Activated CD8-positive, alpha-beta T cell treated with anti-CD3 and anti-CD28 coated beads, Interleukin-2, amount 10 ng/mL, durations not matched to agents 7 days and 5 days (primary cell): ENCODE measurements around the gene NEU2. TPM values are rescaled to one million over a fixed set of nuclear protein-coding genes. Genes with fewer than 3 reads are reported as not detected.

Experiments used
- ATAC-seq: fragments of 150-1000 bp; cut with Tn5 transposase; one replicate; pipeline ENCODE4 v1.10.0; 2021; ENCODE audit warnings: moderate library complexity
- CTCF ChIA-PET: fragments of 350-600 bp; sonication (Branson Sonifier 250); formaldehyde crosslinking; loops from one replicate; lab custom pipeline; 2021; ENCODE audit warnings: antibody characterized with exemption; lab: Charles Lee
- POLR2A ChIA-PET: fragments of 350-600 bp; sonication (Branson Sonifier 250); formaldehyde crosslinking; loops from one replicate; lab custom pipeline; 2021; ENCODE audit warnings: antibody characterized with exemption; lab: Charles Lee
- DNase-seq: peaks from one replicate; pipeline ENCODE4 v3.0.0-alpha.2; 2020
- H3K27ac Mint-ChIP-seq: one replicate; pipeline ENCODE4 v1.8.0; 2021; ENCODE audit warnings: mild to moderate bottlenecking, mixed read lengths
- H3K27me3 Mint-ChIP-seq: one replicate; pipeline ENCODE4 v1.8.0; 2021; ENCODE audit warnings: low read depth, mixed read lengths
- H3K36me3 Mint-ChIP-seq: one replicate; pipeline ENCODE4 v1.8.0; 2021; ENCODE audit warnings: low read depth, mixed read lengths
- H3K4me1 Mint-ChIP-seq: one replicate; pipeline ENCODE4 v1.8.0; 2021; ENCODE audit warnings: low read depth, mixed read lengths
- H3K4me3 Mint-ChIP-seq: one replicate; pipeline ENCODE4 v1.8.0; 2021; ENCODE audit warnings: mild to moderate bottlenecking, mixed read lengths
- H3K9me3 Mint-ChIP-seq: one replicate; pipeline ENCODE4 v1.8.0; 2022; ENCODE audit warnings: mixed read lengths; ENCODE audit not compliant: insufficient read depth
- total RNA-seq, 2 experiments: library from RNA; stranded (reverse); gene quantifications; one replicate each; pipeline ENCODE4 v1.2.3, GENCODE V29; 2021

NEU2 gene
- total RNA-seq, 2 experiments from 2014 or later = not detected

GRCh38 chr2:233000886-233001750, 31.4 kb upstream of the NEU2 start:
- Mint-ChIP-seq H3K27ac (no peak overlapping the region), H3K36me3 (no peaks in the 10 kb centered on the region), H3K4me3 (no peak overlapping the region), H3K4me1 (no peaks in the 10 kb centered on the region), H3K27me3 (peaks cover 3% of the 10 kb centered on the region), H3K9me3 (no peaks in the 10 kb centered on the region)
- no peak for ATAC-seq
- ChIA-PET POLR2A (no interaction called here), CTCF (no interaction called here)
- no peak for DNase-seq

GRCh38 chr2:233002829-233003657, 29.4 kb upstream of the NEU2 start:
- H3K36me3 Mint-ChIP-seq = no peaks in the 10 kb centered on the region

GRCh38 chr2:233003658-233004555, 28.6 kb upstream of the NEU2 start:
- no peak overlapping the region for H3K27ac Mint-ChIP-seq
- peaks cover 3% of the 10 kb centered on the region for H3K27me3 Mint-ChIP-seq
- no peak for ATAC-seq
- ChIA-PET CTCF (no interaction called here), POLR2A (no interaction called here)
- no peaks in the 10 kb centered on the region for H3K9me3 Mint-ChIP-seq
- H3K4me3 Mint-ChIP-seq = no peak overlapping the region
- no peaks in the 10 kb centered on the region for H3K36me3 Mint-ChIP-seq
- no peaks in the 10 kb centered on the region for H3K4me1 Mint-ChIP-seq
- DNase-seq = no peak

More at GRCh38 chr2:233002829-233003657, 29.4 kb upstream of the NEU2 start:
- no peaks in the 10 kb centered on the region for H3K4me1 Mint-ChIP-seq
- peaks cover 3% of the 10 kb centered on the region for H3K27me3 Mint-ChIP-seq
- H3K4me3 Mint-ChIP-seq = no peak overlapping the region
- H3K9me3 Mint-ChIP-seq = no peaks in the 10 kb centered on the region
- no peak for DNase-seq
- CTCF ChIA-PET = no interaction called here
- ATAC-seq = no peak
- POLR2A ChIA-PET = no interaction called here
- H3K27ac Mint-ChIP-seq = no peak overlapping the region

- H3K9me3 Mint-ChIP-seq = no peaks in the 10 kb centered on the region
- CTCF ChIA-PET = no interaction called here
- H3K4me1 Mint-ChIP-seq = no peaks in the 10 kb centered on the region
- H3K4me3 Mint-ChIP-seq = no peak overlapping the region
- POLR2A ChIA-PET = no interaction called here
- peaks cover 3% of the 10 kb centered on the region for H3K27me3 Mint-ChIP-seq
- DNase-seq = no peak
- no peak for ATAC-seq
- no peaks in the 10 kb centered on the region for H3K36me3 Mint-ChIP-seq
- H3K27ac Mint-ChIP-seq = no peak overlapping the region
Measured at GRCh38 chr2:233005096-233005495, 27.4 kb upstream of the NEU2 start.

GRCh38 chr2:233006648-233007047, 25.8 kb upstream of the NEU2 start:
- Mint-ChIP-seq H3K4me3 (no peak overlapping the region), H3K4me1 (no peaks in the 10 kb centered on the region)
- POLR2A ChIA-PET = no interaction called here

GRCh38 chr2:233007270-233007669, 25.2 kb upstream of the NEU2 start:
- POLR2A ChIA-PET = no interaction called here
- no peak for ATAC-seq

More at GRCh38 chr2:233006648-233007047, 25.8 kb upstream of the NEU2 start:
- CTCF ChIA-PET = interaction anchor here (1.0 to 1.4 kb wide), 2 partner anchors 47 to 48 kb away, joined by 3 to 4 read pairs; no protein-coding TSS in a partner anchor
- H3K36me3 Mint-ChIP-seq = no peaks in the 10 kb centered on the region
- peaks cover 3% of the 10 kb centered on the region for H3K27me3 Mint-ChIP-seq
- H3K9me3 Mint-ChIP-seq = no peaks in the 10 kb centered on the region
- DNase-seq (no peak), ATAC-seq (no peak)
- no peak overlapping the region for H3K27ac Mint-ChIP-seq

GRCh38 chr2:233007739-233008138, 24.7 kb upstream of the NEU2 start:
- POLR2A ChIA-PET = no interaction called here
- no peak for DNase-seq
- H3K36me3 Mint-ChIP-seq = no peaks in the 10 kb centered on the region
- peaks cover 3% of the 10 kb centered on the region for H3K27me3 Mint-ChIP-seq
- no peaks in the 10 kb centered on the region for H3K9me3 Mint-ChIP-seq
- CTCF ChIA-PET = no interaction called here
- no peak overlapping the region for H3K4me3 Mint-ChIP-seq
- H3K4me1 Mint-ChIP-seq = no peaks in the 10 kb centered on the region
- ATAC-seq = no peak
- no peak overlapping the region for H3K27ac Mint-ChIP-seq

More at GRCh38 chr2:233007270-233007669, 25.2 kb upstream of the NEU2 start:
- no peak for DNase-seq
- Mint-ChIP-seq H3K9me3 (no peaks in the 10 kb centered on the region), H3K4me1 (no peaks in the 10 kb centered on the region), H3K36me3 (no peaks in the 10 kb centered on the region), H3K4me3 (no peak overlapping the region), H3K27me3 (peaks cover 3% of the 10 kb centered on the region), H3K27ac (no peak overlapping the region)
- CTCF ChIA-PET = interaction anchor here (1.4 kb wide), 1 partner anchor 46 kb away, joined by 4 read pairs; no protein-coding TSS in a partner anchor

- H3K9me3 Mint-ChIP-seq = no peaks in the 10 kb centered on the region
- H3K27ac Mint-ChIP-seq = no peak overlapping the region
- H3K4me1 Mint-ChIP-seq = no peaks in the 10 kb centered on the region
- POLR2A ChIA-PET = interaction anchor here (0.5 kb wide), 1 partner anchor 11 kb away, joined by 3 read pairs; no protein-coding TSS in a partner anchor
- DNase-seq = no peak
- no peak for ATAC-seq
- H3K36me3 Mint-ChIP-seq = no peaks in the 10 kb centered on the region
- H3K4me3 Mint-ChIP-seq = no peak overlapping the region
- peaks cover 3% of the 10 kb centered on the region for H3K27me3 Mint-ChIP-seq
- CTCF ChIA-PET = no interaction called here
Measured at GRCh38 chr2:233009661-233010060, 22.8 kb upstream of the NEU2 start.

- DNase-seq (no peak), ATAC-seq (no peak)
- Mint-ChIP-seq H3K27me3 (no peaks in the 10 kb centered on the region), H3K4me3 (no peak overlapping the region), H3K9me3 (no peaks in the 10 kb centered on the region), H3K4me1 (no peaks in the 10 kb centered on the region), H3K36me3 (no peaks in the 10 kb centered on the region), H3K27ac (no peak overlapping the region)
- POLR2A ChIA-PET = no interaction called here
- CTCF ChIA-PET = interaction anchor here (1.2 kb wide), 1 partner anchor 18 kb away, joined by 3 read pairs; no protein-coding TSS in a partner anchor
Measured at GRCh38 chr2:233010569-233011267, 21.8 kb upstream of the NEU2 start.

- no peak overlapping the region for H3K4me3 Mint-ChIP-seq
- H3K4me1 Mint-ChIP-seq = no peaks in the 10 kb centered on the region
- ATAC-seq (no peak), DNase-seq (no peak)
- ChIA-PET CTCF (interaction anchor here (1.2 kb wide), 1 partner anchor 18 kb away, joined by 3 read pairs; no protein-coding TSS in a partner anchor), POLR2A (interaction anchor here (0.6 kb wide), 1 partner anchor 297 kb away, joined by 3 read pairs; no protein-coding TSS in a partner anchor)
- H3K36me3 Mint-ChIP-seq = no peaks in the 10 kb centered on the region
- H3K9me3 Mint-ChIP-seq = no peaks in the 10 kb centered on the region
- no peak overlapping the region for H3K27ac Mint-ChIP-seq
- no peaks in the 10 kb centered on the region for H3K27me3 Mint-ChIP-seq
Measured at GRCh38 chr2:233011268-233011650, 21.2 kb upstream of the NEU2 start.
